Panc1 (cell line): ENCODE measurements around the gene NOSTRIN.

Experiments
- POLR2AphosphoS5 ChIP-seq: IDR thresholded peaks from 2 replicates; pipeline ENCODE4 v1.6.1; 2012; ENCODE audit warnings: mild to moderate bottlenecking, low read depth, low read length, moderate library complexity
- SIN3A ChIP-seq: IDR thresholded peaks from 2 replicates; pipeline ENCODE4 v1.6.1; 2012; ENCODE audit warnings: low read depth, mild to moderate bottlenecking, low read length, moderate library complexity, borderline replicate concordance; ENCODE audit not compliant: insufficient read depth
- TCF7L2 ChIP-seq: IDR thresholded peaks from 2 replicates; pipeline ENCODE4 v1.6.1; 2011; ENCODE audit warnings: mild to moderate bottlenecking, low read depth, low read length, inconsistent platforms
- TF ChIP-seq, protein P1 (sequence below): fragments of 450-650 bp; IDR thresholded peaks from 2 replicates; pipeline ENCODE4 v1.5.1; 2017; ENCODE audit warnings: mild to moderate bottlenecking
- TF ChIP-seq, protein P2 (sequence below), 2 experiments: IDR thresholded peaks; 2 replicates each; pipeline ENCODE4 v1.6.1; 2011 to 2012; ENCODE audit warnings: low read depth in 2 of 2, control low read depth in 1 of 2, low read length in 1 of 2, mild to moderate bottlenecking in 1 of 2, moderate library complexity in 1 of 2; ENCODE audit not compliant: insufficient read depth in 1 of 2

DNA sequence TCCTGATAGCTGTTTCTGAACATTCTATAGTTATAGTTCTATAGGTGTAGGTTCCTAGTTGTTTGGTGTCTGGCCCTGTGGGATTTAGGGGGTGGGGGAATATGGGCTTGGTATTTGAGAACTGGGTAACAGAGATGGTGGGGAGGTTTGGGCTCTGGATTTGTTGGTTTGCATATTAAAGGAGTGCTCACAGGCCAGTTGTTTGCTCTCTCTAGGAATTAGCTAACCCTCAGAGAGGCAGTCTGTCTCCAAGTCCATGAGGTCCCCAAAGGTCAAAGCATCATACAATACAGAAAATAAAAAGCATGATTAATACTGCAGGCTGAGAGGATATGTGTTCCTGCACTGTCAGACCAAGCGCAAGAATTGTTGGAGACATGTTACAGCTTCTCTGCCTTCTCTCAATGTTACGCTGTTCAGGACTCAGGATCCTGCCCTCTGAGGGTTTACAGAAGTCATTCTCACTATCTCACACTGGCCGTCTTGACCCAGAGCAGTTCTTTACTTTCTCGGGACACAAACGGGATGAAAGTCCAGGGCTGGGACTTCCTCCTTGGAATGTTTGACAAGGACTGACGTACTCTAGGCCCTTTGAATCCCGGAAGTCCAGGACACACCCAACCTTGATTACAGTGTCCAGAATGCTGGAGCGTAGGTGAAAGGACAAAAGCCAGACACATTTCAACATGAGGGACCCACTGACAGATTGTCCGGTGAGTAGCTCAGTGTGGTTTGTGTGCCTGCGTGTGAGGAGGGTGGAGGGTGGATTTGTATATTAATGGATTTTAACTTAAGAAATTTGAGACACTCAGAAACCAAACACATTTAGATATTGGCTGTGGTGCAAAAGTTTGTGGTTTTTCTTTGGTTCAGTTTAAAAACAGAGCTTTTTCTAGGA lies at the start of gene NOSTRIN:
- TF ChIP-seq POLR2AphosphoS5 (no peak), SIN3A (no peak), TCF7L2 (no peak)
- TF ChIP-seq, protein P1, sequence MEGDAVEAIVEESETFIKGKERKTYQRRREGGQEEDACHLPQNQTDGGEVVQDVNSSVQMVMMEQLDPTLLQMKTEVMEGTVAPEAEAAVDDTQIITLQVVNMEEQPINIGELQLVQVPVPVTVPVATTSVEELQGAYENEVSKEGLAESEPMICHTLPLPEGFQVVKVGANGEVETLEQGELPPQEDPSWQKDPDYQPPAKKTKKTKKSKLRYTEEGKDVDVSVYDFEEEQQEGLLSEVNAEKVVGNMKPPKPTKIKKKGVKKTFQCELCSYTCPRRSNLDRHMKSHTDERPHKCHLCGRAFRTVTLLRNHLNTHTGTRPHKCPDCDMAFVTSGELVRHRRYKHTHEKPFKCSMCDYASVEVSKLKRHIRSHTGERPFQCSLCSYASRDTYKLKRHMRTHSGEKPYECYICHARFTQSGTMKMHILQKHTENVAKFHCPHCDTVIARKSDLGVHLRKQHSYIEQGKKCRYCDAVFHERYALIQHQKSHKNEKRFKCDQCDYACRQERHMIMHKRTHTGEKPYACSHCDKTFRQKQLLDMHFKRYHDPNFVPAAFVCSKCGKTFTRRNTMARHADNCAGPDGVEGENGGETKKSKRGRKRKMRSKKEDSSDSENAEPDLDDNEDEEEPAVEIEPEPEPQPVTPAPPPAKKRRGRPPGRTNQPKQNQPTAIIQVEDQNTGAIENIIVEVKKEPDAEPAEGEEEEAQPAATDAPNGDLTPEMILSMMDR, result no peak
- TF ChIP-seq, protein P2, sequence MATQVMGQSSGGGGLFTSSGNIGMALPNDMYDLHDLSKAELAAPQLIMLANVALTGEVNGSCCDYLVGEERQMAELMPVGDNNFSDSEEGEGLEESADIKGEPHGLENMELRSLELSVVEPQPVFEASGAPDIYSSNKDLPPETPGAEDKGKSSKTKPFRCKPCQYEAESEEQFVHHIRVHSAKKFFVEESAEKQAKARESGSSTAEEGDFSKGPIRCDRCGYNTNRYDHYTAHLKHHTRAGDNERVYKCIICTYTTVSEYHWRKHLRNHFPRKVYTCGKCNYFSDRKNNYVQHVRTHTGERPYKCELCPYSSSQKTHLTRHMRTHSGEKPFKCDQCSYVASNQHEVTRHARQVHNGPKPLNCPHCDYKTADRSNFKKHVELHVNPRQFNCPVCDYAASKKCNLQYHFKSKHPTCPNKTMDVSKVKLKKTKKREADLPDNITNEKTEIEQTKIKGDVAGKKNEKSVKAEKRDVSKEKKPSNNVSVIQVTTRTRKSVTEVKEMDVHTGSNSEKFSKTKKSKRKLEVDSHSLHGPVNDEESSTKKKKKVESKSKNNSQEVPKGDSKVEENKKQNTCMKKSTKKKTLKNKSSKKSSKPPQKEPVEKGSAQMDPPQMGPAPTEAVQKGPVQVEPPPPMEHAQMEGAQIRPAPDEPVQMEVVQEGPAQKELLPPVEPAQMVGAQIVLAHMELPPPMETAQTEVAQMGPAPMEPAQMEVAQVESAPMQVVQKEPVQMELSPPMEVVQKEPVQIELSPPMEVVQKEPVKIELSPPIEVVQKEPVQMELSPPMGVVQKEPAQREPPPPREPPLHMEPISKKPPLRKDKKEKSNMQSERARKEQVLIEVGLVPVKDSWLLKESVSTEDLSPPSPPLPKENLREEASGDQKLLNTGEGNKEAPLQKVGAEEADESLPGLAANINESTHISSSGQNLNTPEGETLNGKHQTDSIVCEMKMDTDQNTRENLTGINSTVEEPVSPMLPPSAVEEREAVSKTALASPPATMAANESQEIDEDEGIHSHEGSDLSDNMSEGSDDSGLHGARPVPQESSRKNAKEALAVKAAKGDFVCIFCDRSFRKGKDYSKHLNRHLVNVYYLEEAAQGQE (IDR thresholded peaks at IDR 0.05; ENCODE audit: insufficient read depth in 1 of 2, low read depth in 2 of 2, low read length in 1 of 2), result no peak
